Activated naive CD4-positive, alpha-beta T cell treated with anti-CD3 and anti-CD28 coated beads, Interleukin-2, amount 50 U/mL, for 72 hours (primary cell): ENCODE measurements around the gene COL26A1. TPM values are rescaled to one million over a fixed set of nuclear protein-coding genes. Genes with fewer than 3 reads are reported as not detected.
"Not testable (repeated sequence)": the region's sequence is repeated elsewhere in the genome, so short reads cannot be mapped to it uniquely, and the experiment has no call there.

ENCODE experiments used
- ATAC-seq, 2 donors: fragments of 150-1000 bp; cut with Tn5 transposase; 2 replicates each; pipeline ENCODE4 v1.10.0; 2021; ENCODE audit warnings: mild to moderate bottlenecking in 2 of 2, moderate library complexity in 2 of 2
- DNase-seq, 2 donors: peaks; one replicate each; pipeline ENCODE4 v3.0.0; 2021 to 2022; ENCODE audit warnings: low spot score in 2 of 2
- H3K27ac Mint-ChIP-seq, 2 donors: one replicate each; pipeline ENCODE4 v1.8.0; 2022; ENCODE audit warnings: mild to moderate bottlenecking in 2 of 2, mixed read lengths in 2 of 2
- H3K36me3 Mint-ChIP-seq, 2 donors: one replicate each; pipeline ENCODE4 v1.8.0; 2022; ENCODE audit warnings: mixed read lengths in 2 of 2
- H3K9me3 Mint-ChIP-seq, 2 donors: one replicate each; pipeline ENCODE4 v1.8.0; 2022; ENCODE audit warnings: mixed read lengths in 2 of 2
- total RNA-seq, 2 donors: library from RNA; stranded (reverse); gene quantifications; one replicate each; pipeline ENCODE4 v1.2.3, GENCODE V29; 2022

Gene COL26A1
- total RNA-seq, 2 donors from 2014 or later = not detected

DNA sequence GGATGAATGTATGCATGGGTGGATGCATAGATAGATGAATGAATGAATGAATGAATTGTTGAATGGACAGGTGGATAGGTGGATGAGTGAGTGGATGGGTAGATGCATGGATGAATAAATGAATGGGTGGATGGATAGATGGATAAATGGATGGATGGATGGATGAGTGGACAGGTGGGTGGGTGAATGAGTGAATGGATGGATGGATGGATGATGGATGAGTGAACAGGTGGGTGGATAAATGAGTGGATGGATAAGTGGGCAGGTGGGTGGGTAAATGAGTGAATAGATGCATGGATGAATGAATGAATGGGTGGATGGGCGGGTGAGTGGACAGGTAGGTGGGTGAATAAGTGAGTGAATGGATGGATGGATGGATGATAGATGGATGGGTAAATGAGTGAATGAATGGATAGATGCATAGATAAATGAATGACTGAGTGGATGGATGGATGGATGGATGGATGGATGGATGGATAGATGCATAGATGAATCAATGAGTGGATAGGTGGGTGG is 193.8 kb downstream of the COL26A1 start:
- no peaks in the 10 kb centered on the region for H3K36me3 Mint-ChIP-seq
- no peak overlapping the region for H3K27ac Mint-ChIP-seq
- ATAC-seq (no peak), DNase-seq (peak in 1 of 2 donors; percentile 28)
- no peaks in the 10 kb centered on the region for H3K9me3 Mint-ChIP-seq

DNA sequence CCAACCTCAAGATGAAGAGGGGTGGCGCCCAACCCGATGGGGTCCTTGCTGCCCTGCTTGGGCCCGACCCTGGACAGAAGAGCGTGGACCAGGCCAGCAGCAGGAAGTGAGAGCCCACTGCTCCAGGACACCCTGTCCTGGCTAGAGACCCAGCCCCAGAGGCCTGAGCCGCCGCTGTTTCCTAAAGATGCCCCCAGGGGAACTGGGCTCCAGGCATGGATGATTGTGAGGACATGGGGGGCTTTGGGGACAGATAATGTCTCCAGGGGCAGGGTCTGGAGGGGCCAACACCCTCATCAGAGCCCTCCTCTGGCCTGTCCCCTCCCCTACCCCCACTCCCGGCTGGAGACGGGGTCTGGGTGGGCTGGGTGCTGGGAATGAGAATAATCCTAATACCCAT is 194.7 kb downstream of the COL26A1 start:
- peak in 1 of 2 donors; percentile 43 for DNase-seq
- H3K9me3 Mint-ChIP-seq = no peaks in the 10 kb centered on the region
- H3K27ac Mint-ChIP-seq = no peak overlapping the region
- H3K36me3 Mint-ChIP-seq = no peaks in the 10 kb centered on the region
- ATAC-seq = no peak

DNA sequence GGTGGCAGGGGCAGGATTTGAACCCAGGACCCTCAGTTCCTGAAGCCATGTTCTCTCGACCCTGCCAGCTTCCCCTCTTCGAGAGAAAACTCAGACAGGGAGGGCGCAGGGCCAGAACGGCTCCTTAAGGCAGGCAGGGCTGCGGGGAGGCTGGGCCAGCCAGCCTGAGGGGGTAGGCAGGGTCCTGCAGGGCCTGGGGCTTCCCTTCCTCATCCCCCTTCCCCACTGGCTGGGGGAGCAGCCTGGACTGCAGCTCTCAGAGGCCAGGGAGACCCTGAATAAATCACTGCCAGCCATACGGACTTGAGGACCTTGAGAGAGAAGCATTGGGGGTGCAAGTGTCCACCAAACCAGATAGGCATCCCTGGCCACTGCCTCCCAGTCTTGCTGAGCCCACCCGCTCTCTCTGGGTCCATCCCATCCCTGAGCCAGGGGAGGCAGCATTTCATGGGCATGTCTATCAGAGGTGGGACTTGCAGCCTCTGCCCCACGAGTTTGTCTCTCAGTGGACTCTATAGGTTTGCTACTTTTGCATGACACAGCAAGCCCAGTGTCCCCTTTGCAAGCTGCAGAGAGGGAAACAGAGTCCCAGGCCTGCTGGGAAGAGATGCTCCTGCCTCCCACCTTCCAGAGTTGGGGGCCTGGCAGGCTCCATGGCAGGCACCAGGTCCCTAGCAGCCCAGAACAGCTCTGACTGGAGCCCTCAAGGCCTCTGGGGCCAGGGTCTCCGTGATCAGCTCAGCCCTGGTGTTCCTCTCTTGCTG is 195.5 kb downstream of the COL26A1 start:
- Mint-ChIP-seq H3K27ac (no peak overlapping the region), H3K36me3 (no peaks in the 10 kb centered on the region)
- no peak for ATAC-seq

DNA sequence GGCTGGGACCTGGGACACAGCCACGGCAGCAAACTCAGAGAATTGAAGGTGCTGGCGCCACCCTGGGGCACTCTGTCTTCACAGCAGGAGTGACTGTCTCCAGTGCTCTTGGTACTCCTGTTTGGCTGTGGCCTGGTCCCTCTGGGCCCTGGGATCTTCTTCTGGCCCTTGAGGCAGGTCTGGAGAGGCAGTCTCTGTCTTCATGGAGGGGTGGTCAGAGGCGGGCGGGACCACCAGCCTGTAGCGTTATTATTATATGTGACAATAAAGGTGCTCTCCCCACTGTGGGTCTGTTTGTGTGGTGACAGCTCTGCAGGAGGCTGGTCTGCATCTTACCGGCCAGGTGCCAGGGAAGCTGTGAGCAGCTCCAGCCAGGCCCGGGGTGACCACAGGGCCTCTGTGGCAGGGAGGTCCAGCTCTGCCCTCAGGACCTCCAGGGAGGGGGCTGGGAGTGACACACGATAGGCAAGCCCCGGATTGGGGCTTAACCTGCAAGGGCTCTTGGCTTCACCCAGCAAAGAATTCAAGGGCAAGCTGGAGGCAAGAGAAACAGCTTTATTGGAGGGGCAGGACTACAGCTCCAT is 196.2 kb downstream of the COL26A1 start:
- ATAC-seq (peak in 1 of 2 donors; percentile 32), DNase-seq (peak in 1 of 2 donors; percentile 47)
- no peaks in the 10 kb centered on the region for H3K36me3 Mint-ChIP-seq
- H3K27ac Mint-ChIP-seq = no peak overlapping the region
- H3K9me3 Mint-ChIP-seq = no peaks in the 10 kb centered on the region

More for the DNA sequence above, 195.5 kb downstream of the COL26A1 start:
- no peaks in the 10 kb centered on the region for H3K9me3 Mint-ChIP-seq
- DNase-seq = peak in 1 of 2 donors; percentile 45

DNA sequence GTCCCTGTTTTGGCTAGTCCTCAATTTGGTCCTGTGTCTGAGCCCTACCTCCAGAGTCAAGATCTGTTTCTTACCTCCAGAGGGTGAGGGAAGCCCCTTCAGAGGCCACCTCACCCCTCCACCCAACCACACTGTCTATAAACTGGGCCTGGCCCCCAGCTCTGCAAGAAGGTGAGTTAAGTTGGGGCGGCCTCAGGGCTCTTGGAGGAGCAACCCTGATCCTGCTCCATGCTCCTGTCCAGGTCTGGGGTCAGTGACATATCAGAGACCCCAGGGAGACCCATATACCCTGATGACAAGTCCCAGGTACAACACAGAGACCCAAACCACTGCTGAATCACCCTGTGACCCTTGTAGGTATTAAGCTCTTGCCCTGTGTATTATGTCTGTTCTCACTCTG is 196.9 kb downstream of the COL26A1 start:
- no peak for ATAC-seq
- no peak overlapping the region for H3K27ac Mint-ChIP-seq
- H3K9me3 Mint-ChIP-seq = no peaks in the 10 kb centered on the region
- peak in 1 of 2 donors; percentile 20 for DNase-seq
- no peaks in the 10 kb centered on the region for H3K36me3 Mint-ChIP-seq

DNA sequence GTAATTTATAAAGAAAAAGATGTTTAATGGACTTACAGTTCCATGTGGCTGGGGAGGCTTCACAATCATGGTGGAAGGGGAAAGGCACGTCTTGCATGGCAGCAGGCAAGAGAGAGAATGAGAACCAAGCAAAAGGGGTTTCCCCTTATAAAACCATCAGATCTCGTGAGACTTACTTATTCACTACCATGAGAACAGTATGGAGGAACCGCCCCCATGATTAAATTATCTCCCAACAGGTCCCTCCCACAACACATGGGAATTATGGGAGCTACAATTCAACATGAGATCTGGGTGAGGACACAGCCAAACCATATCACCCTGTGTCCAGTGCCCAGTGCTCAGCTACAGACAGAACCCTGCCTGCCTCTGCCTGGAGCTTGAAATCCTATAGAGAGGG is 197.3 kb downstream of the COL26A1 start:
- not testable (repeated sequence) for ATAC-seq, H3K9me3 Mint-ChIP-seq, H3K36me3 Mint-ChIP-seq, H3K27ac Mint-ChIP-seq
- DNase-seq = peak in 1 of 2 donors; percentile 14

DNA sequence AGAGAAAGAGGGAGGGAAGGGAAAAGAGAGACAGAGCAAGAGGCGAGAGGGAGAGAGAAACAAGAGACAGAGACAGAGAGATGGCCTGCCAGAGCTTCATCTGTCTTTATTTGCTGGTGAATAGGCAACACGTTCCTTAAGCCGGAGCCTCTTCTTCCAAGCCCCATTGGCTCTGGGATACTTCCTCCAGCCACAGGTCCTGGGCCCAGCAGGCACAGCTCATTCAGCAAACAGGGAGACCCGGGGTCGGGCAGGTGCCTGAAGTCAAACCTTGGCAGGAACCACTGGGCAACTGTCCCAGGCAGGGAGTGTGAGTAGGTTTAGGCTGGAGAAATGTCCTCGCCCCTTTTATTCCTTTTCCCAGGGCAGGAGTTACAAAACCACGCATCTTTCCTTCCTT is 198.2 kb downstream of the COL26A1 start:
- ATAC-seq (no peak), DNase-seq (peak in 1 of 2 donors; percentile 16)
- H3K36me3 Mint-ChIP-seq = no peaks in the 10 kb centered on the region

DNA sequence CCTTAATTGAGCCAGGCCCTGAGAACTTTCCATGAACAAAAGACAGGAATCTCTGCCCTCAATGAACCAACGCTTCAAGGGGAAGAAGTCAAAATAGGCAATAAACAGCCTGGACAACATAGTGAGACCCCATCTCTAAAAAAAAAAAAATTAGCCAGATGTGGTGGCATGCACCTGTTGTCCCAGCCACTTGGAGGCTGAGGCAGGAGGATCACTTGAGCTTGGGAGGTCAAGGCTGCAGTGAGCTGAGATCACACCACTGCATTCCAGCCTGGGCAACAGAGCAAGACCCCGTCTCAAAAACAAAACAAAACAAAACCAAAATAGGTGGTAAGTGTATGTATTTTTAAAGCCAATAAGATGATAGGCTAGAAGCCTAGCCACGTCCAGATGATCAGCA is 198.6 kb downstream of the COL26A1 start:
- H3K36me3 Mint-ChIP-seq, H3K27ac Mint-ChIP-seq, ATAC-seq, DNase-seq, H3K9me3 Mint-ChIP-seq: not testable (repeated sequence)

More for the DNA sequence above, 198.2 kb downstream of the COL26A1 start:
- H3K9me3 Mint-ChIP-seq = no peaks in the 10 kb centered on the region
- H3K27ac Mint-ChIP-seq = no peak overlapping the region

DNA sequence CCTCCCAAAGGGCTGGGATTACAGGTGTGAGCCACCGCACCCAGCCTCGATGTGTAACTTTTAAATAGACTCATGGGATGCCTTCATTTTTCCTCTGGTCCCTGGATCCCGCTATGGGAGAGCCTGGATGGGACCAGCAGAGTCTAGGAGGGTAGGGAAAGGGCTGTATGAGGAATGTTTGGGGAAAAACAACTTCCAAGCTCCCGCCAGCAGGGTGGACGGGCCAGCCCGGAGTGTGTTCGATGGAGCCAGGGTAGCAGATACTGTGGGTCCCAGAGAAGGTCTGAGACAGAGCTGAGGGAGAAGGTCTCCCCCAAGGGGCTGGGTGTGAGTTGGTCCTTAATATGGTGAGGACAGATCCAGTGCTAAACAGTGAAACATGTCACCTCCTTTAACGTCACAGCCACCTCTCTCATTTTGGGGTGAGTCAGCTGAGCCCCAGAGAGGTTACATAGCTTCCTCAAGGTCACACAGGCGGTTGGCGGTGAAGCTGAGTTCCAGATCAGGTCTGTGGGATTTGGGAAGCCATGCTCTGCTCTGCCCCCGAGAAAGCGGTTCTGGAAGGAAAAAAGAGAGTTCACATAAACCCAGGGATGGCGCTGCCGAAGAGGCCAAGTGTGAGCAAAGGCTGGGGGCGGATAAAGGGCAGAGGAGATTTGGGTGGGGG is 200.0 kb downstream of the COL26A1 start:
- no peak for ATAC-seq
- Mint-ChIP-seq H3K9me3 (no peaks in the 10 kb centered on the region), H3K27ac (no peak overlapping the region), H3K36me3 (no peaks in the 10 kb centered on the region)
- peak in 1 of 2 donors; percentile 6 for DNase-seq

DNA sequence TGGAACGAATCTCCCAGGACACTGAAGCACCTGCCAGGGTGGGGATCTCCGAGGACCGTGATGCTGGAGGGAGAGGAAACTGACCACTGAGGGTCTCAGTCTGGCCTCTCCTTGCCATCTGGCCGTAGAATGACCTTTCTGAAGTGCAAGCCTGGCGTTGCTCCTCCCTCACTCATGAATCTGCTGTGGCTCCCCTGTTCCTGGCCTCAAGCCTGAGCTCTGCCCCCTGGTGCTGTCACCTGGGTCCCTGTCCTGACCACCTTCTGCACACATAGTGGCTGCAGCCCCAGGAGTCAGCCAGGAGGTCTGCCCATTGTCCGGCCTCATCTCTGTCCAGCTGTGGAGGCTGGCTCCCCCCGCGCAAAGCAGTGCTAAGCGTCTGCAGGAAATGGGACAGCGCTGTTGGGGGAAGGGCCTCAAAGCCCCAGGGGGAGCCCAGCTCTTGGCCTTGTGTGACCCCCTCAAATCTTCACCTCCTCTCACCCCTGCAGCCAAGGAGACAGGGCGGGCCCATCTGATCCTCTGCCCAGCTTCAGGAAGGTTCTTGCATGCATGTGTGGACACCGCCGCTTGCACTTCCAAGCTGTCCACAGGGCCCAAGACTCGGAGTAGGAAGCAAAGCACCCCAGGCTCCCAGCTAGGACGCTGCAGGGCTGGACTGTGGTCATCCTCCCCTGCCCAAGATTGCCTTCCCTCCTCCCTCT is 200.7 kb downstream of the COL26A1 start:
- DNase-seq = peak in 1 of 2 donors; percentile 40
- H3K27ac Mint-ChIP-seq = no peak overlapping the region
- H3K9me3 Mint-ChIP-seq = no peaks in the 10 kb centered on the region
- ATAC-seq = no peak
- H3K36me3 Mint-ChIP-seq = no peaks in the 10 kb centered on the region

DNA sequence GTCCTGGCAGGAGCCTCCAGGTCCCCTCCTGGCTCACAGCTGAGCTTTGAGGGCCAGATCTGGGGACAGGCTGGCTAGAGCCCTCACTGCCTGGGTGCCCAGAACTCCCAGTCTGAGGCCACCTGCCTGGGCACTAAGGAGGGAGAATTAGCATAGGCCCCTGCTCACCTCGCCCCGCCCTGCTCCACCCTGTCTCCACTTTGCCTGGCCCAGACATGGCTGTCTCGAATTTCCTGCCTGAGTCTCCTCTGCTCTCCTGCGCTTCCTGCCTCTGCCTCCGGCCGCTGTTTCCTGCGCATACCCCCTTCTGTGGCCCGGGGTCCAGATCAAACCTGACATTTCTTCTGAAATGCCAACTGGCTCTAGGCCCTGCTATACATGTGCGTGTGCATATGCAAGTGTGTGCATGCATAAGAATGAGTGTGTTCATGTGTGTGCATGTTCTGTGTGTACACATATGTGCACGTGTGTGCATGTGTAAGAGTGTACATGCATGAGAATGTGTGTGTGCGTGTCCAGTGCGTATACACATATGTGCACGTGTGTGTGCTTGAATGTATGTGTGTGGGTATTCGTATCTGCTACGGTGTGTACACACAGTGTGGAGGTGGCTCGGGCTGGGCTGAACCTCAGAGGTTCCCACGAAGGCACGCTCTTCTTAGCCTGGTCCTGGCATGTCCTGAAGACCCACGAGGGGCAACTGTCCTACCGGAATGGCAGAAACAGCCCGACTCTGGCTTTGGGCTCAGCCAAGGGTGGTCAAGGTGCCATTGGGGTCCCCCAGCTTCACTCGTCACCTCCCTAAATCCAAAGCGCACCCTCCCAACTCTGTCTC is 201.5 kb downstream of the COL26A1 start:
- no peak for ATAC-seq
- DNase-seq = peak in 1 of 2 donors; percentile 35
- Mint-ChIP-seq H3K36me3 (peaks cover 0 to 4% of the 10 kb centered on the region in 2 donors), H3K27ac (no peak overlapping the region), H3K9me3 (no peaks in the 10 kb centered on the region)

DNA sequence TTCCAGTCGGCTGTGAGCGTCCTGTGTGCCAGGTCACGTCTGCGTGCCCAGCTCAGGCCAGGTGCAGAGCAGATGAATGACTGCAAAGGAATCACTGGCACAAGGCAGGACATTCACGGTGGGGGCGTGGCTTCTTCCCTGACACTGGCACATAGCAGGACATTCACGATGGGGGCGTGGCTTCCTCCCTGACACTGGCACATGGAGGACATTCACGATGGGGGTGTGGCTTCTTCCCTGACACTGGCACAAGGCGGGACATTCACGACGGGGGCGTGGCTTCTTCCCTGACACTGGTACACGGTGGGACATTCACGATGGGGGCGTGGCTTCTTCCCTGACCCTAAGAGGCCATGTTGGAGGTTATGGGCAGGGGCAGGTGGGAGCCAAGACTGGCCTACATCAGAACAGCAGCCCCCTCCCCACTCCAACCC is 202.1 kb downstream of the COL26A1 start:
- ATAC-seq (no peak), DNase-seq (peak in 1 of 2 donors; percentile 40)
- H3K9me3 Mint-ChIP-seq = peaks cover 0 to 3% of the 10 kb centered on the region in 2 donors
- H3K27ac Mint-ChIP-seq = no peak overlapping the region
- peaks cover 0 to 4% of the 10 kb centered on the region in 2 donors for H3K36me3 Mint-ChIP-seq

DNA sequence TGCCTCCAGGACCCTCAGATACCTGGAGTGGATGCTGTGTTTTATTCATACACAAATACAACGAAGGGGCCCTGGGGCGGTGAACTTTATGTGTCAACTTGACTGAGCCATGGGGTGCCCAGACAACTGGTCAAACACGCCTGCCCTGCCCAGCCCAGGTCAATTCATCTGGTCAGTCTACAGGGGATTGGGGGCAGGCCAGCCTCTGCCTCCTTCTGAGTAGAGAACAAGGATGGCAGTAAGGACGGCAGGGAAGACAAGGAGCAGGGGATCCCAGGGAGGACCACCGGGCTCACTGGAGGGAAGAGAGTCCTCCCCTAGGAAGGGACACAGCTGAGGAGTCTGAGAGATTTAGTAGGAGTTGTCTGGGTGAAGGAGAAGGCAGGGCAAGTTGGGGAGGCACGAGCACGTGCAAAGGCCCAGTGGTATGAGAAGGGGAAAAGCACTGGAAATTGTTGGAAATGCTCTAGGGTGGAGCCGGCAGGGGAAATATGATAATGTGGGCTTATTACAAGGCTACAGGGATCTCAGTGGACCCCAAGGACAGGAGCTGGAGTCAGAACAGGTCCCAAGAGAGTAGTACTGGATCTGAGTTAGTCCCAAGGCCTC is 203.0 kb downstream of the COL26A1 start:
- peaks cover 0 to 4% of the 10 kb centered on the region in 2 donors for H3K36me3 Mint-ChIP-seq
- H3K9me3 Mint-ChIP-seq = peaks cover 0 to 3% of the 10 kb centered on the region in 2 donors
- no peak overlapping the region for H3K27ac Mint-ChIP-seq
- DNase-seq (peak in 1 of 2 donors; percentile 35), ATAC-seq (no peak)

DNA sequence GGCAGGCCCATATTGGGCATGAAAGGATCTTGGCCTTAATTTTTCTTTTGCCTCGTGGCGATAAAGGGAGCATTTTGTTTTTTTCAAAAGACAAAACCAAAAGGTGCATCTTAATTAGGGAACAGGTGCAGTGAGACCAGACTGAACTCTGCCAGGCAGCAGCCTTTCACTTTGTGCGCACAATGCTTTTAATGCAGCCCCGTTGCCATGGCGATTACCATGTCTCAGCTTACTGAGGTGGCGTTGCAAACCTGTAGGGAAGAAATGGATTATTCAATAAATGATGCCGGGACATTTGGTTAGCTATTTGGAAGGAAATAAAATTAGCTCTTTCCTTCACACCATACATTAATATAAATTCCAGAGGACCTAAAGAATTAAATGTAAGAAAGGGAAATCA is 204.6 kb downstream of the COL26A1 start:
- Mint-ChIP-seq H3K9me3 (peaks cover 7 to 8% of the 10 kb centered on the region in 2 donors), H3K36me3 (peaks cover 0 to 4% of the 10 kb centered on the region in 2 donors), H3K27ac (no peak overlapping the region)
- peak in 1 of 2 donors; percentile 13 for DNase-seq
- no peak for ATAC-seq

DNA sequence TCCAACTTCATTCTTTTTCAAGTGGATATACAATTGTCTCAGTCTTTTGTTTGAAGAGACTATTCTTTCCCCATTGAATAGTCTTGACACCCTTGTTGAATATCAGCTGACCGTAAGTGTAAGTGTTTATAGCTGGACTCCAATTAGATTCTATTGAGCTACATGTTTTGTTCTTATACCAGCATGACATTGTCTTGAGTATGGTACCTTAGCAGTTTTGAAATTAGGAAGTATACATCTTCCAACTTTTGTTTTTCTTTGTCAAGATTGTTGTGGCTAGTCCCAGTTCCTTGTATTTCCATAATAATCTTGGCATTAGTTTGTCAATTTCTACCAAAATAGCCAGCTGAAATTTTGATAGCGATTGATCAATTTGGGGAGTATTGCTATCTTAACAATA is 209.5 kb downstream of the COL26A1 start:
- peaks cover 6 to 12% of the 10 kb centered on the region in 2 donors for H3K36me3 Mint-ChIP-seq
- H3K9me3 Mint-ChIP-seq = peaks cover 14 to 16% of the 10 kb centered on the region in 2 donors
- DNase-seq = no peak
- ATAC-seq = no peak
- no peak overlapping the region for H3K27ac Mint-ChIP-seq
